HCT116 (cell line): ENCODE measurements around the gene MOG. TPM values are rescaled to one million over a fixed set of nuclear protein-coding genes. Genes with fewer than 3 reads are reported as not detected.
A peak's percentile ranks its signal among the peaks of the same experiment; 100 is the strongest.

Source experiments
- ATAC-seq: fragments of 200-7000 bp; cut with Tn5 transposase; 2 replicates; pipeline ENCODE4 v1.9.1; 2020; ENCODE audit warnings: mild to moderate bottlenecking, moderate library complexity
- BruUV-seq: library from RNA; stranded (reverse); fragments of 400-500 nt; replicated peaks from 2 replicates; lab custom pipeline; 2021; lab: Mats Ljungman, UMichigan
- CTCF ChIA-PET: fragments of 300-600 bp; sonication (Branson Sonifier 250); formaldehyde crosslinking; loops from one replicate; lab custom pipeline; 2021; ENCODE audit warnings: antibody characterized with exemption; lab: Charles Lee
- POLR2A ChIA-PET: fragments of 300-600, 350-600 bp; sonication (Branson Sonifier 250); formaldehyde crosslinking; loops from one replicate; lab custom pipeline; 2021; ENCODE audit warnings: antibody characterized with exemption; lab: Charles Lee
- RAD21 ChIA-PET, 2 experiments: fragments of 300-600 bp; sonication (Branson Sonifier 250); formaldehyde crosslinking; loops; one replicate each; lab custom pipeline; 2023; ENCODE audit warnings: low total read pairs in 2 of 2; ENCODE audit not compliant: uncharacterized antibody in 2 of 2, unreplicated experiment in 2 of 2, low non-redundant PET in 1 of 2; lab: Charles Lee
- DNase-seq: peaks from one replicate; pipeline ENCODE4 v3.0.0-alpha.2; 2010; ENCODE audit warnings: low read depth, low spot score
- H2AFZ ChIP-seq: fragments of 200-600 bp; shearing (Covaris generic), sonication (generic); 2 replicates; pipeline ENCODE4 v1.6.1; 2017; ENCODE audit warnings: low read depth, mixed run types, mixed read lengths, antibody characterized with exemption, low read length; ENCODE audit not compliant: poor library complexity, severe bottlenecking
- H3K27ac ChIP-seq: 2 replicates; pipeline ENCODE4 v1.5.1; 2012; ENCODE audit warnings: low read depth, low read length
- H3K27me3 ChIP-seq: fragments of 200-600 bp; sonication (generic); 2 replicates; pipeline ENCODE4 v1.6.1; 2016; ENCODE audit warnings: mixed run types, low read length, mixed read lengths; ENCODE audit not compliant: insufficient read depth
- H3K36me3 ChIP-seq, 2 experiments: fragments of 200-500 bp in 1 of 2; fragments of 200-600 bp in 1 of 2; sonication (Bioruptor generic) in 1 of 2; sonication (generic) in 1 of 2; 2 replicates each; pipeline versions ENCODE4 v1.5.1 to v1.6.1; 2014 to 2016; ENCODE audit warnings: low read length in 2 of 2, inconsistent platforms in 1 of 2, mixed read lengths in 1 of 2, mixed run types in 1 of 2; ENCODE audit not compliant: insufficient read depth in 2 of 2, control insufficient read depth in 1 of 2
- H3K4me1 ChIP-seq, 2 experiments: fragments of 200-600 bp in 1 of 2; sonication (generic) in 1 of 2; 2 replicates each; pipeline versions ENCODE4 v1.5.1 to v1.6.1; 2012 to 2017; ENCODE audit warnings: low read length in 2 of 2, inconsistent platforms in 1 of 2, mild to moderate bottlenecking in 1 of 2, mixed read lengths in 1 of 2, mixed run types in 1 of 2, moderate library complexity in 1 of 2; ENCODE audit not compliant: insufficient read depth in 2 of 2, control insufficient read depth in 1 of 2
- H3K4me2 ChIP-seq: fragments of 200-600 bp; sonication (generic); 2 replicates; pipeline ENCODE4 v1.6.1; 2017; ENCODE audit warnings: mixed run types, low read length, mixed read lengths
- H3K4me3 ChIP-seq, 2 experiments: fragments of 200-600 bp in 1 of 2; sonication (generic) in 1 of 2; replicated peaks in 1 of 2; 2 replicates each; pipeline ENCODE4 v1.5.1; 2011 to 2016; ENCODE audit warnings: low read length in 2 of 2, control low read depth in 1 of 2, low read depth in 1 of 2, mild to moderate bottlenecking in 1 of 2, mixed read lengths in 1 of 2, mixed run types in 1 of 2
- H3K79me2 ChIP-seq: fragments of 200-600 bp; sonication (generic); 2 replicates; pipeline ENCODE4 v1.6.1; 2017; ENCODE audit warnings: mild to moderate bottlenecking, mixed run types, low read length, moderate library complexity, mixed read lengths; ENCODE audit not compliant: insufficient read depth
- H3K9ac ChIP-seq: fragments of 200-600 bp; sonication (generic); 2 replicates; pipeline ENCODE4 v1.6.1; 2016; ENCODE audit warnings: low read length, mixed read lengths
- H3K9me2 ChIP-seq: fragments of 200-600 bp; sonication (generic), shearing (Covaris generic); 2 replicates; pipeline ENCODE4 v1.6.1; 2017; ENCODE audit warnings: mixed run types, mild to moderate bottlenecking, moderate library complexity; ENCODE audit not compliant: insufficient read depth
- H3K9me3 ChIP-seq, 2 experiments: fragments of 200-500 bp in 1 of 2; fragments of 200-600 bp in 1 of 2; sonication (Bioruptor generic) in 1 of 2; sonication (generic) in 1 of 2; 2 replicates each; pipeline ENCODE4 v1.6.1; 2014 to 2017; ENCODE audit warnings: low read length in 2 of 2, mixed read lengths in 2 of 2, inconsistent platforms in 1 of 2, low read depth in 1 of 2, mild to moderate bottlenecking in 1 of 2, mixed run types in 1 of 2, moderate library complexity in 1 of 2; ENCODE audit not compliant: control insufficient read depth in 1 of 2, insufficient read depth in 1 of 2
- H4K20me1 ChIP-seq: fragments of 200-600 bp; sonication (generic), shearing (Covaris generic); 2 replicates; pipeline ENCODE4 v1.6.1; 2017; ENCODE audit warnings: mixed run types, mild to moderate bottlenecking, moderate library complexity; ENCODE audit not compliant: insufficient read depth
- CBX3 ChIP-seq: IDR thresholded peaks from 2 replicates; pipeline ENCODE4 v1.6.1; 2012; ENCODE audit warnings: low read depth
- CEBPB ChIP-seq: IDR thresholded peaks from 2 replicates; pipeline ENCODE4 v1.6.1; 2012; ENCODE audit warnings: low read depth
- EZH2phosphoT487 ChIP-seq: fragments of 200-600 bp; IDR thresholded peaks from 2 replicates; pipeline ENCODE4 v1.6.1; 2018; ENCODE audit warnings: antibody characterized with exemption, borderline replicate concordance
- FOSL1 ChIP-seq: IDR thresholded peaks from 2 replicates; pipeline ENCODE4 v1.6.1; 2012; ENCODE audit warnings: low read depth
- JUND ChIP-seq: IDR thresholded peaks from 2 replicates; pipeline ENCODE4 v1.6.1; 2012
- POLR2A ChIP-seq: IDR thresholded peaks from 2 replicates; pipeline ENCODE4 v1.7.0; 2011; ENCODE audit warnings: borderline replicate concordance; ENCODE audit not compliant: insufficient read depth, insufficient read length; ENCODE audit errors: extremely low read depth
- POLR2AphosphoS5 ChIP-seq: IDR thresholded peaks from 2 replicates; pipeline ENCODE4 v1.6.1; 2011; ENCODE audit warnings: mild to moderate bottlenecking, low read depth, low read length, moderate library complexity
- RAD21 ChIP-seq: IDR thresholded peaks from 2 replicates; pipeline ENCODE4 v1.6.1; 2012; ENCODE audit warnings: low read depth, mild to moderate bottlenecking
- SIN3A ChIP-seq: IDR thresholded peaks from 2 replicates; pipeline ENCODE4 v1.6.1; 2012; ENCODE audit warnings: low read depth
- SP1 ChIP-seq: IDR thresholded peaks from 2 replicates; pipeline ENCODE4 v1.6.1; 2012; ENCODE audit warnings: low read depth
- TCF7L2 ChIP-seq: IDR thresholded peaks from 2 replicates; pipeline ENCODE4 v1.7.0; 2011; ENCODE audit warnings: borderline replicate concordance, inconsistent platforms; ENCODE audit not compliant: insufficient read depth, insufficient read length; ENCODE audit errors: extremely low read depth
- YY1 ChIP-seq: IDR thresholded peaks from 2 replicates; pipeline ENCODE4 v1.6.1; 2011; ENCODE audit warnings: low read length, low read depth, moderate library complexity, mild to moderate bottlenecking; ENCODE audit not compliant: insufficient replicate concordance; ENCODE audit errors: extremely low read depth
- ZFX ChIP-seq: fragments of 450-650 bp; IDR thresholded peaks from 2 replicates; pipeline ENCODE4 v1.6.1; 2017
- ZNF274 ChIP-seq: fragments of 200-500 bp; sonication (Bioruptor generic); IDR thresholded peaks from 2 replicates; pipeline ENCODE4 v1.6.1; 2014; ENCODE audit warnings: mild to moderate bottlenecking, low read depth, low read length, inconsistent platforms
- intact Hi-C: fragments of 100-400 bp; cut with micrococcal nuclease; formaldehyde crosslinking; loops from 2 replicates; pipeline ENCODE4 v1.10.0; 2022
- total RNA-seq: library from RNA; stranded (reverse); gene quantifications from one replicate; pipeline ENCODE4 v1.2.1, GENCODE V29; 2021; ENCODE audit not compliant: unreplicated experiment
- TF ChIP-seq, protein P1 (sequence below), 3 experiments: fragments of 200-600 bp in 1 of 3; sonication (generic) in 1 of 3; IDR thresholded peaks in 2 of 3; conservative IDR thresholded peaks in 1 of 3; 2 replicates each; pipeline ENCODE4 v1.5.1; 2012 to 2017; ENCODE audit warnings: low read depth in 2 of 3, low read length in 2 of 3, antibody characterized with exemption in 1 of 3, borderline replicate concordance in 1 of 3, control low read depth in 1 of 3, mild to moderate bottlenecking in 1 of 3, mixed read lengths in 1 of 3, mixed run types in 1 of 3, moderate library complexity in 1 of 3; ENCODE audit not compliant: insufficient read depth in 1 of 3
- TF ChIP-seq, protein P2 (sequence below): IDR thresholded peaks from 2 replicates; pipeline ENCODE4 v1.6.1; 2012
- TF ChIP-seq, protein P3 (sequence below): IDR thresholded peaks from 2 replicates; pipeline ENCODE4 v1.6.1; 2012
- TF ChIP-seq, protein P4 (sequence below): IDR thresholded peaks from 2 replicates; pipeline ENCODE4 v1.6.1; 2011; ENCODE audit warnings: mild to moderate bottlenecking, low read length, moderate library complexity; ENCODE audit not compliant: insufficient replicate concordance; ENCODE audit errors: extremely low read depth

Gene MOG
- total RNA-seq, 1 experiment from 2014 or later, result not detected

DNA sequence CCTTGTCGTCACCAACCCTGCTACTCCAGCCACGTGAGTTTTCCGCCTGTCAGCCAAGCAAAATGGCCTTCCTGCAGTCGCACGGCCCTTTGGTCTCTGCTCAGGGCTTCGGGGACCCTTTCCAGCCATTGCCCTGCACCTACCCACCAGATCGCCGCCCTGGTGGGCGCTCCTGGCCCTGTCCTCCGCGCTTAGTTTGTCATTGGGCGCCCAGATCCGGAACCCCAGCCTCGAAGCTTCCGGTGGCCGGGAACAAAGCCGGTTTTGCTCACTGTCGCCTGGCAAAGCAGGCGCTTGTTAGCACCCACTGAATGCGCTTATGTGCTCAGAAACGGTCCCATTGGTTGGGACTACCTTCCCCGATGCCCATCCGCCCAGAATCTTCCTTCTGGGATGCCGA lies 23.5 kb downstream of the MOG start:
- ChIA-PET POLR2A (no interaction called here), RAD21 (no interaction called here), CTCF (no interaction called here)
- no peak for TF ChIP-seq EZH2phosphoT487
- TF ChIP-seq, protein P1, sequence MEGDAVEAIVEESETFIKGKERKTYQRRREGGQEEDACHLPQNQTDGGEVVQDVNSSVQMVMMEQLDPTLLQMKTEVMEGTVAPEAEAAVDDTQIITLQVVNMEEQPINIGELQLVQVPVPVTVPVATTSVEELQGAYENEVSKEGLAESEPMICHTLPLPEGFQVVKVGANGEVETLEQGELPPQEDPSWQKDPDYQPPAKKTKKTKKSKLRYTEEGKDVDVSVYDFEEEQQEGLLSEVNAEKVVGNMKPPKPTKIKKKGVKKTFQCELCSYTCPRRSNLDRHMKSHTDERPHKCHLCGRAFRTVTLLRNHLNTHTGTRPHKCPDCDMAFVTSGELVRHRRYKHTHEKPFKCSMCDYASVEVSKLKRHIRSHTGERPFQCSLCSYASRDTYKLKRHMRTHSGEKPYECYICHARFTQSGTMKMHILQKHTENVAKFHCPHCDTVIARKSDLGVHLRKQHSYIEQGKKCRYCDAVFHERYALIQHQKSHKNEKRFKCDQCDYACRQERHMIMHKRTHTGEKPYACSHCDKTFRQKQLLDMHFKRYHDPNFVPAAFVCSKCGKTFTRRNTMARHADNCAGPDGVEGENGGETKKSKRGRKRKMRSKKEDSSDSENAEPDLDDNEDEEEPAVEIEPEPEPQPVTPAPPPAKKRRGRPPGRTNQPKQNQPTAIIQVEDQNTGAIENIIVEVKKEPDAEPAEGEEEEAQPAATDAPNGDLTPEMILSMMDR (IDR thresholded peaks at IDR 0.05 in 2 of 3, conservative IDR thresholded peaks at IDR 0.05 in 1 of 3; ENCODE audit: borderline replicate concordance in 1 of 3, insufficient read depth in 1 of 3, low read depth in 2 of 3, low read length in 2 of 3), result peak in 1 of 3 experiments; percentile 22; a peak in 1 of 6 replicates
- Histone ChIP-seq H3K79me2 (no peaks in the 10 kb centered on the region), H3K4me3 (no peak overlapping the region), H3K9ac (no peak overlapping the region), H3K9me2 (no peaks in the 10 kb centered on the region), H3K9me3 (no peaks in the 10 kb centered on the region), H3K4me2 (no peak overlapping the region), H3K27me3 (no peaks in the 10 kb centered on the region), H4K20me1 (no peaks in the 10 kb centered on the region), H3K27ac (no peak overlapping the region), H2AFZ (no peak overlapping the region), H3K4me1 (peaks cover 0 to 7% of the 10 kb centered on the region in 2 experiments; a peak in 1 of 4 replicates), H3K36me3 (no peaks in the 10 kb centered on the region)
- ATAC-seq, result no peak
- no peak for DNase-seq
- intact Hi-C loops, result no loop called here
- BruUV-seq, result no TSS peak

DNA sequence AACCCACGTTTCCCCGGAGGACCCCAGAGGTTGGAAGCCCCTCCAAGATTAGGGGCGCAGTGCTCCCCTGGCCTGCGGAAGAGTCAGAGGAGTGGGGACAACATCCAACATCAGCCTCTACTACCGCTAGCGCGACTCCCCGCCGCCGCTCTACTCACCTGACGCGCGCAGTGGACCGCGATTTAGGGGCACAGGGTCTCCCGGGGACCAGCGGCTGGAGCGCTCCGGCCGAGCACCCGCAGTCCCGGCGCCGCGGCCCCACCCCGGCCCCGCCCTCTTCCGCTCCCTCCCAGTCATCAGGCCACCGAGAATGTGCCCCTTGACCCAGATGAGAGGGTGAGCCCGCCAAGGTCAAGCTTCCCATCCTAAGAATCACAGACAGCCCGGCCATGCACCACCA lies 24.0 kb downstream of the MOG start, which contains the start of gene ZFP57:
Gene ZFP57 (minus strand): TSS at position 249 of the 400 bp plus-strand sequence. CDS start 4,149 bp downstream, outside the sequence.
- H3K36me3 ChIP-seq, result no peaks in the 10 kb centered on the region
- H3K27me3 ChIP-seq, result no peaks in the 10 kb centered on the region
- no TSS peak for BruUV-seq
- intact Hi-C loops, result no loop called here
- ChIA-PET RAD21 (no interaction called here), CTCF (no interaction called here), POLR2A (no interaction called here)
- H2AFZ ChIP-seq, result no peak within 1 kb of the TSS
- ATAC-seq, result no peak
- no peak within 1 kb of the TSS for H3K4me2 ChIP-seq
- no peak for DNase-seq
- H3K9me2 ChIP-seq, result no peaks in the 10 kb centered on the region
- no peak within 1 kb of the TSS for H3K9ac ChIP-seq
- peaks cover 0 to 7% of the 10 kb centered on the region in 2 experiments; a peak in 1 of 4 replicates for H3K4me1 ChIP-seq
- no peak within 1 kb of the TSS for H3K27ac ChIP-seq
- no peaks in the 10 kb centered on the region for H3K9me3 ChIP-seq
- H3K4me3 ChIP-seq, result no peak within 1 kb of the TSS
- H4K20me1 ChIP-seq, result no peaks in the 10 kb centered on the region
- no peaks in the 10 kb centered on the region for H3K79me2 ChIP-seq
- TF ChIP-seq FOSL1 (no peak), CBX3 (no peak), POLR2A (no peak), ZFX (no peak), CEBPB (no peak), JUND (no peak), RAD21 (no peak), TCF7L2 (no peak), YY1 (no peak), ZNF274 (no peak), EZH2phosphoT487 (no peak), POLR2AphosphoS5 (no peak), SP1 (no peak), SIN3A (no peak)
- TF ChIP-seq, protein P2, sequence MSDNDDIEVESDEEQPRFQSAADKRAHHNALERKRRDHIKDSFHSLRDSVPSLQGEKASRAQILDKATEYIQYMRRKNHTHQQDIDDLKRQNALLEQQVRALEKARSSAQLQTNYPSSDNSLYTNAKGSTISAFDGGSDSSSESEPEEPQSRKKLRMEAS, result no peak
- TF ChIP-seq, protein P3, sequence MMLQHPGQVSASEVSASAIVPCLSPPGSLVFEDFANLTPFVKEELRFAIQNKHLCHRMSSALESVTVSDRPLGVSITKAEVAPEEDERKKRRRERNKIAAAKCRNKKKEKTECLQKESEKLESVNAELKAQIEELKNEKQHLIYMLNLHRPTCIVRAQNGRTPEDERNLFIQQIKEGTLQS, result no peak
- TF ChIP-seq, protein P4, sequence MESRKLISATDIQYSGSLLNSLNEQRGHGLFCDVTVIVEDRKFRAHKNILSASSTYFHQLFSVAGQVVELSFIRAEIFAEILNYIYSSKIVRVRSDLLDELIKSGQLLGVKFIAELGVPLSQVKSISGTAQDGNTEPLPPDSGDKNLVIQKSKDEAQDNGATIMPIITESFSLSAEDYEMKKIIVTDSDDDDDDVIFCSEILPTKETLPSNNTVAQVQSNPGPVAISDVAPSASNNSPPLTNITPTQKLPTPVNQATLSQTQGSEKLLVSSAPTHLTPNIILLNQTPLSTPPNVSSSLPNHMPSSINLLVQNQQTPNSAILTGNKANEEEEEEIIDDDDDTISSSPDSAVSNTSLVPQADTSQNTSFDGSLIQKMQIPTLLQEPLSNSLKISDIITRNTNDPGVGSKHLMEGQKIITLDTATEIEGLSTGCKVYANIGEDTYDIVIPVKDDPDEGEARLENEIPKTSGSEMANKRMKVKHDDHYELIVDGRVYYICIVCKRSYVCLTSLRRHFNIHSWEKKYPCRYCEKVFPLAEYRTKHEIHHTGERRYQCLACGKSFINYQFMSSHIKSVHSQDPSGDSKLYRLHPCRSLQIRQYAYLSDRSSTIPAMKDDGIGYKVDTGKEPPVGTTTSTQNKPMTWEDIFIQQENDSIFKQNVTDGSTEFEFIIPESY, result no peak
